ENCODE data around the gene NBEA.

The NBEA gene

DNA sequence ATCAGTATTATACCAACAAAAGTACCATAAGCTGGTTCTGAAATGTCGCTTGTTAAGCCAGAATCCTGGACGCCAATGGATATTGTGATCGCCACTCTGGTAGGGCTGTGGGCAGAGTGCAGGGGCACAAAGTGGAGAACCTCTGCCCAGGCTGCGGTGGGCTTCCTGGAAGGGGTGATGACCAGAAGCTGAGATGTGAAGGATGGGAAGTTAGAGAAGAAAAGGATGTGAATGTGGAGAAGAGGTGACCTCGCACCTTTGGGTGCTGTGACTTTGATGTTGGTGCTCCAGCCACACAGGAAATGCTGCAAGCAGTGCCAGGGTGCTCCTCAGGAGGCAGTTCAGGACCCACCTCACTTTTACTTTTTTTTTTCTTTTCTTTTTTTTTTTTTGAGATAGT is 742.4 kb downstream of the NBEA start:
- DNase-seq, result no peak

DNA sequence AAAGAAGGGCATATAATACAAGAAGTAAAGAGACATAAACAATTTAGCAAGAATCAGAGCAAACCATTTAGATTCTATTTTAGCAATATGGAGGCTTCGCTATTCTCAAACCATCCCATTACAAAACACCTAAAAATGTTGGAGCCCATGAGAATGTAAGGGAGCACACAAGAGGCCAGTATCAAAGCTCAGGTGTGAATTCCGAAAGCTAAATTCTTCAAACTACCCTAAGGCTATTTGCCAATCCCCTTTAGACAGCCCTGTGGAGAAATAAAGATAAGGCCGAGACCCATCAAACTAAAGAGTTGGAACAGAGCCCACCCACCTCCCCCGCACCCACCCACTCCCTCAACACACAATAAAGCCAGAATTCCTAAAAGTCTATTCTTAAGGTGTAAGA is 745.3 kb downstream of the NBEA start:
- DNase-seq, result no peak

DNA sequence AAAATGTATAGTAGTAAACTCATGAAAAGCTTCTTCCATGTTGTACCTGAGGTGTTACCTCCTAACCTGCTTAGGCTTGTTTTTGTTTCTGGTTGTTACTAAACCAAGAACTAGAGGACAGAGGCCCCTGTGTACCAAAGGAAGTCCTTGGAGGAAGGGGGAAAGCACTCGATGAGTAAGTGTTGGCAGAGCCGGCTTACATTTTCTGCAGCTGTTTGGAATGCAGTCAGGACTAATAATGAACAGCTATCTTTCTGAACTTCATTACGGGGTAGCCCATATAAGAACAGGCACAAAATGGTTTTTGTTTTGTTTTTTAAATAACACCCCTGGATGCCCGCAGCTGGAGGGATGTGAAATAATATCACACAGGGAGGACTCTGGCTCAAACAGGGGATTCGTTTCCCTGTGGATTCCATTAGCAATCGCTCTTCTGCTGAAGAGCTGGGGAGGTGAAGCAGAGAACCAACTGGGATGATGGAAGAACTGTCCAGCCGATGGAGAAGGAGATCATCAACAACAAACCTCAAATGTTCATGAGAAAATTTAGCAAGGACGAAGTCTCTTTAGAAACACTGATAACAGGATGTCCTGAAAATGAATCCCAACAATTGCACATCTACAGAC is 748.6 kb downstream of the NBEA start:
- no peak for DNase-seq

DNA sequence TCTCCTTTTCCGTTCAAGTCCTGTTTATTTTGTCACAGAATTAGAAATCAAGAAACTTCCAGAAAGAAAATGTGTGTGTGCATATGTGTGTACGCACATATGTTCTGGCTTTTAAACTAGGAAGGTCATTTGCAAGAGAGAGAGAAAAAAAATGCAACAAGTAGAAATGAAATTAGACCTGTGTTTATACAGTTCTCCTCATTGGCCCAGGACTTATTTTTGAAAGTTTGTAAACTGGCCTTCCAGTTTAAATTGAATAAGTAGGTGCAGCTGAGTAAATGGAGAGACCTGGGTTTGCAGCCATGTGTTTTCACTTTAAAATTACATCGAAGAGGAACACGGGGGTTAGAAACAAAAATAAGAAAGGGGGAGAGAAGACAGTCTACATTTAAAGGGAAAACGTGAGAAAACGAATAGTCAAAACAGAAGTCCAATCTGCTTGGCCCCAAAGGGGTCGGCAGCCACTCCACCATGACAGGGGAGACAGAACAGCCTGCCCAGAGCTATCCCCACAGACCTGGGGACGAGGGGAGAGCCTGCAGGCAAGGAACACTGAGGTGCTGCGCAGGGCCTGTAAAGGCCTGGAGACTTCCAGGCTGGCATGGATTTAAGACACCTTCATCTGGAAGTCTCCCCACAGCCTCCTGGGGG is 751.2 kb downstream of the NBEA start:
- no peak for DNase-seq

DNA sequence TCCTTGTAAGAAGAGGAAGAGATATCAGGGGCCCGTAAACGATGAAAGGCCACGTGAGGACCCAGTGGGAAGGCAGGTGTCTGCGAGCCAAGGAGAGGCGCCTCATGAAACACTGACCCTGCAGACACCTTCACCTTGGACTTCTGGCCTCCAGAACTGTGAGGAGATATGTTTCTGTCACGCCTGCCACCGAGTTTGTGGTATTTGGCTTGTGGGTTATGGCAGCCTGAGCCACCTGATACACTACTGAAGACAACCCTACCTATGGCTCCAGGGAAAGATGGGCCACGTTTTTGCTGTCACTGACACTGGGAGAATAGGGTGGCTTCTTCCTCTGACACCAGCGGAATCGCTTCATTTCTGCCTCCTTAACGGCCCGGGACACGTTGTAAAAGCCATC is 752.0 kb downstream of the NBEA start:
- DNase-seq, result no peak

DNA sequence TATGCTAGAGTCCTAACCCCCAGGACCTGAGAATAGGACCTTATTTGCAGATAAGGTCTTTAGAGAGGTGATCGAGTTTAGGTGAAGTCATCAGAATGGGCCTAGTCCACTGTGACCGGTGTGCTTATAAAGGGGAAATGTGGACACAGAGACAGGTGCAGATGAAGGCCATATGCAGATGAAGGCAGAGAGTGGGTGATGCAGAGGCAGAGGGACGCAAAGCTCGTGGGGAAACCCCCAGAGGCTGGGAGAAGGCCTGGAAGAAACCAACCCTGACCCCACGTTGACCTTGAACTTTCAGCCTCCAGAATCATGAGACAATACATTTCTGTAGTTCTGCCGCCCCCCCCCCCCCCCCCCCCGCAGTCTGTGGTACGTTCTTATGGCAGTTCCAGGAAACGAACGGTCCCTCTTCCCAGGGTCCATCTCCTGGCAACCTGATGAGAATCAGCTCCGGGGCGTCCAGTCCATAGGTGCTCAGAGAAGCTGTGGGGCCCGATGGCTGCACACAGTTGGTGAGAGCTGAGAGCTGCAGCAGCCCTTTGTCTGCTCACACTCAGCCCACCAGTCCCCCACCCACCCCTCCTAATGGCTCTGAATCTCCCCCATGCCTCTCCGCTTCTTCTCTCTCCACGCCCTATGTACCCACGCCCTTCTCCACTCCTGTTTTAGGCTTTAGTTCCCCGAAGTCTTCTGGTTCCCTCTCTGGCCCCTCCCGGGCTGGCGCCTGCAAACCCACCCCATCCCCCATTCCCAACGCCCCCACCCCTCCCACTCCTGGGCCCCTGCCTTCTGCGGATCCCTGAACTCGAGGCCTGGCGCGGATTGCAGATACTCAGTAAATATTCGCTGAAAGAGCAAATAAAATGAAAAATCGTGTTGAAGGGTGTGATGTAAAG is 752.7 kb downstream of the NBEA start:
- no peak for DNase-seq

DNA sequence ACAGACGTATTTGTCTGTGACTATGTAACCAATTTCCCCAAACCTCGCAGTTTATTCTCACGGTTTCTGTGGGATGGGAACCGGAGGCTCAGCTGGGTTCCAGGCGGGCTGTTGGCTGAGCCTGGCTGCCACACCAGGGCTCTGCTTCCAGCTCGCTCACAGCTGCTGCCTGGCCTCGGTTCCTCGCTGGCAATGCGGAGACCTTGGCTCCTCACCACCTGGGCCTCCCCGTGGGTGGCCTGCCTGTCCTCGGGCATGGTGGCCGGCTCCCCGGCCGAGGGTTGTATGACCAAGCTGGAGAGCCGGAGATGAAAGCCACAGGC is 753.3 kb downstream of the NBEA start:
- no peak for DNase-seq

DNA sequence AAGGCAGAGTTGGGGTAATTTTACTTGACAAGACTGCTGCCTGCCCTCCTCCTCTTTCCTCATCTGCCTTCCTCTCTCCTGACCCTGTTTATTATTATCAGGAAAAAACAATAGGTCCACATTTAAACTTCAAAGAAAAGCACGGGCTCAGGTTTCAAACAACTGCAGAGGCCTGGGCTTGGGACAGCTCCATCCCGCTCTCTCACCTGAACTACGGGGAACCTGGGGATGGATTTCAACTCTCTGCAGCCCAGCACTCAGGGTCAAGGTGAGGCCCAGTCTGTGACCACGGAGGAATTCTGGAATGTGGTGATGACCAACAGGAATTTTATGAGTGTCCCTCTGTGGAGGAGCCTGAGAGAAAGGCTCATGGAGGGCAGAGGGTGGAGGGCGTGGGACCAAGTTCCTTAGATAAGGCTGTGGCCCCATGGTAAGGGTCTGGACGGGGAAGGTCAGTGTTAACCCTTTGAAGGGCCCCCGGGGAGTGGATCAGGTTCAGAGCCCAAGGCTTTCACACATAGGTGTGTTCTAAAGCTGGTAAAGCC is 755.2 kb downstream of the NBEA start:
- DNase-seq, result no peak

DNA sequence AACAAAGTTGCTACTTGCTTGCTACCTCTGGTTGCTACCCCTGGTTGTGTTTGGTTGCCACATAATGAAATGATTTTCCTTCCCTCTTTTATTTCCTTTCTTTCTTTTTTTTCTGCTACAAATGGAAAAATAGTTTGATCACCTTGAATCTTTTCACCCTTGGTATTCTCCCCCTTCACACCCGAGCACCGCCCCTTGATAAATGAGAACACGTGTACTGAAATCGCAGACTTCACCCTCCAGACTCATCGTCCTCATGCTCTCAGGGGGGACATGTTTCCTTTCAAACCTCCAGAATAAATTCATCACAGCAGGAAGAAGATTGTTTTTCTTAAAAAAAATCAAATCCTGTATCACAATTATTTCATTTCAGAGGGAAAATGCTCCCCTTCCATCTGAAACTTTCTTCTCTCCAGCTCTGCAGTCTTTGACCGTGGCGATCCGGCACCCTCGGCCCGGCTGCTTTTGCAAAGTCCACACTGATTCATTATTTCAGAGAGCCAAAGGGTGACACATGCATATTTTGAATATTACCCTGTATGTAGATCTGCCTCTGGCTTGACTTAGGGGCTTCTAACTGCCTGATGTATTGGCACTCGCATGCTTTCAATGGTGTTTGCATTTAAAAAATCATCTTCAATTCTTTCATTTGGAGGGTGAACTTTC is 757.0 kb downstream of the NBEA start:
- DNase-seq, result no peak

DNA sequence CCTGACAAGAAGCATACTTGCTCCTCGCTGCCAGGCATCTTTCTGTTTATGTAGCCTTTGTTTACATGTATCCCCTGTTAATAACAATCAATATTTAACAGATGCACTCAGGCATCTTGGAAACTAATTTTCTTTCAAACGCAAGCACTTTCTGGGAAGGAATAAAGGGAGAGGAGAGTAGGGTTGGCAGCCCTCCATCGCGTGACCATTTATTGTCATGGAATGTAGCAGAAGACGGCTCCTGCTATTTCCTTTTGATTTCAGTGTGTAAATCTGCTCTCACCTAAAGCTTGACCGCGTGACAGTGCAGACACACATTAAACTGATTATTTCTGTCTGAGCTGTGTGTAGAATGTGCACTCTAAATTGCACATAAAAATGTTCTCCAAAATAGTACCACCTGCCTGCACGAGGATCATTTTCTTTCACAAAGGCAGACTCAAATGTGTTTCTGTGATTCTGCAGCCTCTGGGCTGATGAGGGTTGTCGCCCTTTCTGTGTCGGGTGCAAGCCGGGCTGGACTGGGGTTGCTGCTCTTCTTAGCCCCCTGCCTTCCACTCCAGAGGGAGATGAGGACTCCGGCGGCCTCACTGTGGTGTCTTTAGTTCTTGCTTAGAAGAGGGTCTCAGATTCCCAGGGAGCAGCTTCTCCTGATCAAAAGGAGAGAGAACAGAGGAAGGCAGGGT is 757.9 kb downstream of the NBEA start:
- no peak for DNase-seq

DNA sequence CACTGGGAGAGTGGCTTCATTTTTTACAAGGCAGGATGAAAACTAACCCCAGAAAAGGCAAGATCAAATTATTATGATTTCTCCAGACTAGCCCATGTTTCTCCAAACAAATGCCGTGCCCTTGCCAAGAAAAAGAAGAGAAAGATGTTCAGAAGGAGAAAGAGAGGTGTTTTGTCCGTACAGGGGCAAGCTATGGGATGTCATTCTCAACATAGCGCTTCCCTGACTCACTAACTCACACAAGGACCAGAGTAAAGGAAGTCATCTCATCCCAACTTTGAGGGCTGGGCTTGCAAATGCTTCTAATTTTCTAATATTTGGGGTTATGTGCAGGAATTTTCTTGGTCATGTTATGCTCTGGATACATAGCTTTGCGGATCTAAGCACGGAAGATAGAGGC is 758.6 kb downstream of the NBEA start:
- no peak for DNase-seq

DNA sequence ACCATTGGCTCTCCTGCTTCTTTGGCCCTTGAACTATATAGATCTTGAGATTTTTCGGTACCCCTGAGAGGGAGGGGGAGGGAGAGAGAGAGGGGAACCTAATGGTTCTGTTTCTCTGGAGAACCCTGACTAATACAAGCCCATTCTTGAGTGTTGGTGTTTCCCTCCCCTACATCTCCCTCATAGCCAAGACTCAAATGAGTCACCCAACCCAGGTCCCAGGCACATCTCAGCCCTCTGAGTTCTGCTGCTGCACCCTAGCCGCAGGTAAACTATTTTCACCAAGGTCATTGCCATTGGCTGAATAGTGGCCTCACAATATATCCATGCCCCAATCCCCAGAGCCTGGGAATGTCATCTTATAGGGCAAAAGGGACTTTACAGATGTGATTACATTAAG is 760.2 kb downstream of the NBEA start:
- no peak for DNase-seq

DNA sequence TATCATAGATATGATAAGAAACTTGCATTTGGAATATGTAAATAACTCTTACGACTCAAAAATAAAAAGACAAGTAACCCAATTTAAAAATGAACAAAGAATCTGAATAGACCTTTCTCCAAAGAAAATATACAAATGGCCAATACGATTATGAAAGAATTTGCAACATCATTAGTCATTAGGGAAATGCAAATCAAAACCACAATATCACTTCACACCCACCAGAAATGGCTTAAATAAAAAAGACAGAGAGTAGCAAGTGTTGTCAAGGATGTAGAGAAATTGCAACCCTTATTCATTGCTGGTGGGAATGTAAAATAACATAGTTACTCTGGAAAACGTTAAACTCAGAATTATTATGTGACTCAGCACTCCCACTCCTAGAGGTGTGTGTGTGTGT is 761.0 kb downstream of the NBEA start:
- no peak for DNase-seq

DNA sequence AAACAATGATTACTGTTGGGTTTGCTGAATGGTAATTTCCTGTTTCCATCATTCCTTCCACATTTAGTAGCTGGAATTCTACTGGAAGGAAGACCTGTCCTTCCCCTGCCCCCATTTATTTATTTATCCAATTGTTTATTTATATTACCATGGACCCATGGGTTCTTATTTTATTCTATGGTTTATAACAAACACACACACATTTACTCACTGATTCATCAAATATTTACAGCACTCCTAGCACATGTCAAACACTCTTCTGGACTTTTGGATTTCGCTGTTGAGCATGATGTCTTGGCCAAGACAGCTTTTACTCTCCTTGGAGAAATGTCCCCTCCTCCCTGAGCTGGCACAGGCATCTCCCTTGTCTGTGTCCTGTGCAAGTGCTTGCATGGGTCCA is 762.3 kb downstream of the NBEA start:
- no peak for DNase-seq

DNA sequence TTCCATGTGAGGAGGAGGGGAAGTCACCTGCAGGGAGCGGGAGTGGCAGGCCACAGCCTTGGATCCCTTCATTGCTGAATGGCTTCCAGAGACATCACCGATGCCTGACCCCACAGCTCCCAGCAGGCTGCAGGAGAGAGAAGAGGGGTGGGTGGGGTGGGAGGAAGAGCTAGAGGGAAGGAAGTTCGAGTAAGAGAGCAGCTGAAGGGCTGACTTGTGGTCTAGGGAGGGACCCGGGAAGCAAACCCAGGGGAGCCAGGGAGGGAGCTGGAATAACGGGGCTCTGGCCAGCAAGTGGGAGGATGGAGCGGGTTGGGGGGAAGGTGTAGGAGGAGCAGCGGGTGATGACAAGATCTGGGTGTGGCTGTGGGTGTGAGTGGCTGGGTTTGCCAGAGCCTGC is 764.2 kb downstream of the NBEA start:
- DNase-seq, result no peak

DNA sequence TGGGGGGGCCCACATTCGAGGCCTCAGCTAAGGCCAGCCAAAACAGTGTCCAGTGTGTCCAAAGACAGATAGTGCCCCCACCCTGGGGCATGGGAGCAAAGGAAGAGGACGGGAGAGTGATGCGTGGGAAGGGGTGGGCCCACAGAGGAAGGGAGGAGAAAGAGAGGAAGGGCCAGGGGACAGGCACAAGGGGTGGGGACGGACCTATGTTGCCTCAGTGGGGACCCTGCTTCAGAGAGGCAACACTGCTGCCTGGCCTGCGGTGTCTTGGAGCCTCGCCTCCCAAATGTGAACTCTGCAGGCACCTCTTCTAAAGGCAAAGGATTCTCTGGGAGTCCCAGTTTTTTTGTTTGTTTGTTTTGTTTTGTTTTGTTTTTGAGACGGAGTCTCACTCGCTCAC is 764.7 kb downstream of the NBEA start:
- DNase-seq, result no peak

DNA sequence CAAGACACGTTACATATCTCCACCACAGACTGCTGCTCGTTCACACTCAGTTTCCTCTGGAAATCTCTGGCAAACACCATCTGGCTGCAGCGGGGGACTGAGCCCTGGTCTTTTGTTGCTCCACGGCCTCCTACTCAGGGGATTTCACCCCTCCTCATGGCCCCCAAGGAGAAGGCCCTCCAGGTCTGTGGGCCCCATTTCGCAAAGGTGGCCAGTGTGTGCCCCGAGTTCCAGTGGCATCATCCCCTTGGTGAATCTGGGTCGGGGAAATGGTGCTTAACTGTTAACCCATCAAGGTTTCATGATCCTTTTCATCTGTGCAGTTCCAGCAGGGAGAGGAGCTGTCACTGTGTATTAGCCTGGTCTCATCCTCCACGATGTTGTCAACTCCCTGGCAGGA is 769.8 kb downstream of the NBEA start:
- no peak for DNase-seq

DNA sequence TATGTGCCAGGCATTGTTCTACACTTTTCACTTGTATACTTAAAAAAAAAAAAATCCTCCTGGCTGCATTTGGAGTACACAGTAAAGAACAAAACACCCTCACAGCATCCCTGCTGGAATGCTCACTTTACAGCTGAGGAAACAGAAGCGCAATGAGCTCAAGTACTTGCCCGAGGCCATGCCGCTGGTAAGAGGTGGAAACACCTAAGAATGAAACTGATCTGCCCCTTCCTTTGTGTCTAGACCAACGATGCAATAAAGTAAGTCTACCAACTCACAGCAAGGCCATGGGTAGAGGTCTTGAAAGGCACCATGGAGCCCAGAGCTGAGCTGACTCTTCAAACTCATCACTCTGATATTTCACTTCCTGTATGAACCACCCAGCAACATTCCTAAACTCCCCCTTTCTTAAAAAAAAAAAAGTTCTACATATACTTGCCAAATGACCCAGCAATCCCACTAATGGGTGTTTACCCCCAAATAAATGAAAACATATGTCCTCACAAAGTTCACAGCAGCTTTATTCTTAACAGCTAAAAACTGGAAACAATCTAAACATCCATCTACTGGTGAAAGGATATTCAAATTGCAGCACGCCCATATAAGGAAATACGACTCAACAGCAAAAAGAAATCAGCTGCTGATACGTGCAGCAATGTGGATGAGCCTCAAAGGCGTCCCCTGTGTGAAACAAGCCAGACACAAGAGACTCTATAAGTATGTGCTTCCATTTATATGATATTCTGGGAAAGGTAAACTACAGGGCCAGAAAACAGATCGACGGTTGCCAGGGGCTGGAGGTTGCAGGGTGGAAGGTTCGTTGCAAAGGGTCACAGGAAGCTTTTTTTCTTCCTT is 771.1 kb downstream of the NBEA start:
- no peak for DNase-seq

DNA sequence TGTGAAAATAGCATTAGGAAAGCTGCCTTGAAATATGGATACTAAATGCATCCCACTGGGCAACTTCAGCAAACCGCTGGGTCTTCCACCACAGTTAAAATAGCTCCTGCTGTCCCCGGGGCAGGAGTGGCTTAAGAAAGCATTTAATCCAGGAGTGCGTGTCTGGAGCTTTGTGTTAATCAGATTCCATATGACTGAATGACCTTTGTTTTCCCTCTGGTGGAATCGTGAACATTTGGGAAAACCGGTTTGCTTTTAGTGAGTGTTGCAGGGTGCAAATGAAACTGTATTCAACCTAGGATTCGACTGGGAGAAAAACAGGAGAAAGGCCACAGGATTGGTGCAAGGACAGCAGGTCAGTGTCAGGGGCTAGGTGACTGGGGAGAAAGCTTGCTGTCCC is 772.1 kb downstream of the NBEA start:
- no peak for DNase-seq

DNA sequence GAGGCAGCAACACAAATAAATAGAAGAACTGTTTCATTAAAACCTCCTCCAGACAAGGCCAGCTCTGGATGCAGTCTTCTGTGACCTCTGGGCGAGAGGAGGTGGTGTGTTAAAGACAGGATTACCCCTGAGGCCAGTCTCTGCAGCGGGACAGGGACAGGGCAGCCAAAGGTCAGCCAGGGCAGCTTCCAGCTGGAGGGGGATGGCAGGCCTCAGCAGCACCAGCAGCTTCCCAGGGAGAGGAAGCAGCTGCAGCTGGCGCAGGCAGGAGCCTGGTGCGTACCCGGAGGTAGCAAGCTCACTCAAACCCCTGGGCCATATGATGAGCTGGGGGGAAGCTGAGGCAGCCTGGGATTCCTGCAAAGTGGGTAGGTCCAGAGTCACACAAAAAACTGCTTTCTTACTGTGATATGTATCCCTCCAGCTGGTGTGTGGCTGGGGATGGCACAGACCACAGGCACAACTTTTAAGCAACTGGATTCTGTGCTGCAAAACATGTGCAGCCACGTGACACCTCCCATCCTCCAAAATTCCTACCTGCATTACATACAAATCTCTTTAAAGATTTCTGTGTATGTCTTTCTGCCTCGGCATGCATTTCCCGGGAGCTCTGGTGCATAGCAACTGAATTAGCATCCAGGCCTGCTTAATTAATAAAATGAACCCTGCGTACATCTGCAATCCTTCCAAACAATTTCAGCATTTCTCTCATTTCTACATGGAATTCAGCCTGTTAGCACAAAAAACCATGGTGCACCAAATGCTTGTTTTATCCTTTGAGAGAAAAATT is 772.7 kb downstream of the NBEA start:
- no peak for DNase-seq

DNA sequence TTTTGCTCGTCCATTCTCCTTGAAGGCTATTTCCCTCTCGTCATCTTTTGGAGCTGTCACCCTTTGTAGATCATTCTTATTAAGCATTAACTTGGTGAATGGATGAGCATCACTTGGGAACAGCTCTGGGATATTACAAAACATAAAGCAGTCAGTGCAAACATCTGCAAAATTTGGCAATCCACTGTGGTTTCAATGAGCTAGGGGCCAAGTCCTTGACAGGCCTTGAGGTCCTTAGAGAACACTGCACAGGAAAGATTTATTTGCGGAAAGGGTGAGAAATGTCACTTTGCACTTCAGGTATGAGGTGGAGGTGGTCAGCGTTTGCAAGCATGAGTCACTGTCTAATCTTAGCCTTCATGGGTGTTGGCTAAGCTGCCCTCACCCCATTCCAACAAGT is 774.1 kb downstream of the NBEA start:
- DNase-seq, result no peak

All from NCI-H748 treated with DMSO at 0.1 percent for 48 hours (cell line).